Pancreas (tissue), 10 donors: ENCODE results near the gene CAPN8. TPM values are rescaled to one million over a fixed set of nuclear protein-coding genes. Genes with fewer than 3 reads are reported as not detected.

Experiments used
- ATAC-seq, 4 donors: fragments of 200-7000 bp; cut with Tn5 transposase; one replicate each; pipeline versions ENCODE4 v1.8.0 to v1.9.1; 2020; ENCODE audit warnings: mild to moderate bottlenecking in 4 of 4, moderate library complexity in 4 of 4
- DNase-seq, 6 donors: peaks; one replicate each; pipeline ENCODE4 v3.0.0-alpha.2; 2020
- FAIRE-seq: peaks from 2 replicates; lab custom pipeline; 2012; peaks lifted over from hg19 to GRCh38; lab: Jason Lieb, UNC
- H3K27ac ChIP-seq, 4 donors: fragments of 200-600 bp; sonication (generic); 1 replicate in 3 of 4; 2 replicates in 1 of 4; pipeline versions ENCODE4 v1.5.0 to v1.8.0; 2020
- H3K27me3 ChIP-seq, 4 donors: fragments of 200-600 bp; one replicate each; pipeline ENCODE4 v1.8.0; 2021
- H3K36me3 ChIP-seq, 3 donors: fragments of 200-600 bp; sonication (generic) in 1 of 3; one replicate each; pipeline versions ENCODE4 v1.5.0 to v1.8.0; 2020 to 2021
- H3K4me1 ChIP-seq, 3 donors: fragments of 200-600 bp; one replicate each; pipeline ENCODE4 v1.8.0; 2021
- H3K4me3 ChIP-seq, 4 donors: fragments of 200-600 bp; sonication (generic) in 2 of 4; one replicate each; pipeline versions ENCODE4 v1.5.0 to v1.8.0; 2020 to 2021
- H3K9me3 ChIP-seq, 4 donors: fragments of 200-600 bp; one replicate each; pipeline ENCODE4 v1.8.0; 2021
- WGBS, 2 donors: extraction: QIAGEN DNeasy Blood & Tissue Kit; methylation state at CpG; one replicate each; pipeline ENCODE4 v1.1.7; 2013; 5-methylcytosine and 5-hydroxymethylcytosine counted together
- intact Hi-C, 3 donors: fragments of 100-400 bp; cut with DNase I; formaldehyde crosslinking; loops; one replicate each; pipeline versions ENCODE4 v1.11.1 to v1.14.2; 2022
- polyA plus RNA-seq, 2 donors: library from polyadenylated mRNA; stranded (reverse); fragments of 200-250 nt; gene quantifications; one replicate each; pipeline ENCODE4 v1.2.3, GENCODE V29; 2013
- total RNA-seq, 6 donors: library from RNA; stranded (reverse); fragmentation: NEBNext Ultra II Directional in 4 of 6; extraction: Animal tissue kit (Norgen Biotek cat#: 25700) in 4 of 6; gene quantifications; one replicate each; pipeline versions ENCODE4 v1.2.1 to v1.2.4, GENCODE V29; 2021 to 2023
- TF ChIP-seq, protein P1 (sequence below), 4 donors: fragments of 200-600 bp; sonication (generic) in 3 of 4; IDR thresholded peaks; one replicate each; pipeline versions ENCODE4 v1.5.0 to v1.8.0; 2021; ENCODE audit warnings: antibody characterized with exemption in 4 of 4
- donor health status: healthy with polysubstance abuse.
- donor health status: DM: no; HTN: no; CAD: no; lungs with moderate emphysema.
- donor health status: DM: no; HTN: no; CAD: no.
- donor health status: control.
- donor health status: control.
- donor health status: Bipolar disorder and iron deficiency.
- donor health status: DM: yes; HTN: yes; CAD: no.
- donor health status: DM: no; HTN: no; CAD: no.
- donor health status: DM: no; HTN: no; CAD: no.
- donor health status: DM: yes; HTN: yes; CAD: no.

Gene CAPN8
- total and polyA plus RNA-seq, 8 donors, result 0.67 to 12.5 (median 1.9) TPM

DNA sequence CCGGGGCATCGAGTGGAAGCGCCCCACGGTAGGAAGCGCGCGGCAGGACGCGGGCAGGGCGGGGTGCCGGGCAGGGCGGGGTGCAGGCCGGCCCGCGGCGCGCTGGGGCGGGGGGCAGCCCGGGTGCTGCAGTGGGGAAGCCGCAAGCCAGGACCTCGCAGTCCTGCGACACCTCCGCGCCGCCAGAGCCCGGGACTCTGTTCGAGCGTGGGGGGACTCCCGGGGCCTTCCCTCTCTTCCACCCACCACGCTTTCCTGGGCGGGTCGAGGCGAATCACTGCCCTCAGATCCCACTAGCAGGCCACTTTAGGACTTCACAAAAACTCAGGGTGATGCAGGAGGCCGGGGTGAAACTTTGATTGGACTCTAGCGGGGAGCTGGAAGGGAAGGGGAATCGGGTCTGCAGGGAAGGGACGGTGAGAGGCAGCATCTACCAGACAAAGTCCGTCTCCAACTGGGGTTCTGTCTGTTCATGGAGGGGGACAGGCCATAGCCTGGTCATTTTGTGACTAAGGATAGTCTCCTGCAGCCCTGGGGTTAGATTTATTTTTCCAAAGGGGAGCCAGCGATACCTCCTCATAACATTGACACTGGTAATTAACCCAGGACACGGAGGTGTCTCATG is 47.5 kb upstream of the CAPN8 start:
- Histone ChIP-seq H3K27me3 (no peaks in the 10 kb centered on the region), H3K36me3 (no peaks in the 10 kb centered on the region), H3K4me3 (peak overlapping the region; percentile 47 to 81 (median 75)), H3K27ac (peak overlapping the region; percentile 72 to 91 (median 84)), H3K4me1 (peaks cover 0 to 27% (median 5%) of the 10 kb centered on the region in 3 donors), H3K9me3 (no peaks in the 10 kb centered on the region)
- peak; percentile 42 to 66 (median 56) for ATAC-seq
- 1 to 3% methylated on average over 36 to 40 of the region's 40 CpGs for WGBS, 2 donors
- FAIRE-seq, result no peak
- DNase-seq, result peak; percentile 27 to 80 (median 49)
- intact Hi-C loops, result no loop called here
- TF ChIP-seq, protein P1, sequence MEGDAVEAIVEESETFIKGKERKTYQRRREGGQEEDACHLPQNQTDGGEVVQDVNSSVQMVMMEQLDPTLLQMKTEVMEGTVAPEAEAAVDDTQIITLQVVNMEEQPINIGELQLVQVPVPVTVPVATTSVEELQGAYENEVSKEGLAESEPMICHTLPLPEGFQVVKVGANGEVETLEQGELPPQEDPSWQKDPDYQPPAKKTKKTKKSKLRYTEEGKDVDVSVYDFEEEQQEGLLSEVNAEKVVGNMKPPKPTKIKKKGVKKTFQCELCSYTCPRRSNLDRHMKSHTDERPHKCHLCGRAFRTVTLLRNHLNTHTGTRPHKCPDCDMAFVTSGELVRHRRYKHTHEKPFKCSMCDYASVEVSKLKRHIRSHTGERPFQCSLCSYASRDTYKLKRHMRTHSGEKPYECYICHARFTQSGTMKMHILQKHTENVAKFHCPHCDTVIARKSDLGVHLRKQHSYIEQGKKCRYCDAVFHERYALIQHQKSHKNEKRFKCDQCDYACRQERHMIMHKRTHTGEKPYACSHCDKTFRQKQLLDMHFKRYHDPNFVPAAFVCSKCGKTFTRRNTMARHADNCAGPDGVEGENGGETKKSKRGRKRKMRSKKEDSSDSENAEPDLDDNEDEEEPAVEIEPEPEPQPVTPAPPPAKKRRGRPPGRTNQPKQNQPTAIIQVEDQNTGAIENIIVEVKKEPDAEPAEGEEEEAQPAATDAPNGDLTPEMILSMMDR (IDR thresholded peaks at IDR 0.05), result no peak

DNA sequence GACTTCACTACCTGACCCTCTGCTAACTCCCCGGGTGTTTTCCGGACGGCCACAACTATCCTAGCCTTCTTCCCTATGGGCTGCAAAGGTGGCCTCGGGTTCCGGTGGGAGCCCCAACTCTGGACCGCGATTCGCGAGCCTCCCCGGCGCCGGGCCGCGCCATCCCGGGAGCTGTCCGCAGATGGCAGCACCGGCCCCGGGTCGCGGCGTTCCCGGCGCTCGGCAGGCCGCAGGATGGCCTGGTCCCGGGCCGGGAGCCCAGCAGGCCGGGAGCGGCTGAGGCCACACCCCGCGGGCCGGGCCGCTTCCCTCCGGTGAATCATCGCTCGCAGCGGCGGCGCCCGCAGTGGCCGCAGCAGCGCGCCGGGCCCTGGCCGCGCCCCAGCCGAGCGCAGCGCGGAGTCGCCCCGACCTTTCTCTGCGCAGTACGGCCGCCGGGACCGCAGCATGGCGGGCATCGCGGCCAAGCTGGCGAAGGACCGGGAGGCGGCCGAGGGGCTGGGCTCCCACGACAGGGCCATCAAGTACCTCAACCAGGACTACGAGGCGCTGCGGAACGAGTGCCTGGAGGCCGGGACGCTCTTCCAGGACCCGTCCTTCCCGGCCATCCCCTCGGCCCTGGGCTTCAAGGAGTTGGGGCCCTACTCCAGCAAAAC is 46.8 kb upstream of the CAPN8 start, which contains the start of gene CAPN2:
Gene CAPN2 (plus strand): TSS at position 346 of the 656 bp plus-strand sequence. CDS start 102 bp downstream, at position 448.
- TF ChIP-seq, protein P1 (IDR thresholded peaks at IDR 0.05), result peak; percentile 19 to 65 (median 54)
- WGBS, 2 donors, result 0% methylated on average over 34 to 74 of the region's 74 CpGs
- H3K4me1 ChIP-seq, result peaks cover 5 to 33% (median 6%) of the 10 kb centered on the region in 3 donors
- H3K27me3 ChIP-seq, result no peaks in the 10 kb centered on the region
- intact Hi-C loops, result no loop called here
- H3K36me3 ChIP-seq, result no peaks in the 10 kb centered on the region
- peak; percentile 91 to 96 (median 94) for ATAC-seq
- H3K4me3 ChIP-seq, result peak within 1 kb of the TSS; percentile 47 to 81 (median 75)
- no peaks in the 10 kb centered on the region for H3K9me3 ChIP-seq
- no peak for FAIRE-seq
- peak; percentile 79 to 95 (median 90) for DNase-seq
- peak within 1 kb of the TSS; percentile 72 to 91 (median 84) for H3K27ac ChIP-seq

DNA sequence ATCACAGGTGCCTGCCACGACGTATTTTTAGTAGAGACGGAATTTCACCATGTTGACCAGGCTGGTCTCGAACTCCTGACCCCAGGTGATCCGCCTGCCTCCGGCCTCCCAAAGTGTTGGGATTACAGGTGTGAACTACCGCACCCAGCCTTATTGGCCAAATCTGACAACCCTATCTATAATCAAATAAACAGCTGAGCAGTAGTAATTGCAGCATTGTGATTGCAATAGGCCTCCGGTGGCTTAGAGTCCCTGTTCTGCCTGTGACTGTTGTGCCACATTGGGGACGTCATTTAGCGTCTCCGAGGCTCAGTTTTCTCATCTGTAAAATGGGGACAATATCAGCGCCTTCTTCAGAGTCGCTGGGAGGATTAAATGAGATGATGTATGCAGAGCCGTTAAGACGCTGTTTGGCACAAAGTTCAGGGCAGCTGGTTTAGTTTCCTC is 46.3 kb upstream of the CAPN8 start:
- 41 to 64% methylated on average over 15 of the region's 15 CpGs for WGBS, 2 donors
- Histone ChIP-seq H3K9me3 (no peaks in the 10 kb centered on the region), H3K27ac (peak overlapping the region; percentile 72 to 91 (median 84)), H3K4me3 (peak overlapping the region in 3 of 4 donors; percentile 70 to 81 (median 80)), H3K4me1 (peaks cover 5 to 39% (median 7%) of the 10 kb centered on the region in 3 donors), H3K36me3 (no peaks in the 10 kb centered on the region), H3K27me3 (no peaks in the 10 kb centered on the region)
- TF ChIP-seq, protein P1 (IDR thresholded peaks at IDR 0.05), result no peak
- FAIRE-seq (no peak), DNase-seq (no peak), ATAC-seq (peak in 2 of 4 donors; percentile 0 to 14)
- intact Hi-C loops, result no loop called here

DNA sequence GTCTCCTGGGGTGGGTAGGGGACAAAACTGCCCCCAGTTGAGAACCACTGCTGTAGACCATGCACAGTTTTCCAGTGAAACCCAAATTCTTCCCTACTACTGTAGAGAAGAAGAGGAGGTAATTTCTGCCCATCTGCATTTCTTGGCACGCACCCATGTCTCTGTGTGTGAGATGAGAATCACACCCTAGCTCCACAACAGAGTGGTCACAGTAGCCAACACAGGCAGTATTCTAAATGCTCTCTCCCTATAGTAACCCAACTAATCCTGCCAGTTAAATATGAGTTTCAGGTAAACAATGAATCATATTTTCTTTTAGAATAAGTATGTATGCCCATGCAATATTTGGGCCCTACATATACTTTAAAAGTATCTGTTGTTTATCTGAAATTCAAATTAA is 45.7 kb upstream of the CAPN8 start:
- Histone ChIP-seq H3K36me3 (no peaks in the 10 kb centered on the region), H3K27me3 (no peaks in the 10 kb centered on the region), H3K4me1 (peaks cover 5 to 45% (median 7%) of the 10 kb centered on the region in 3 donors), H3K27ac (no peak overlapping the region), H3K9me3 (no peaks in the 10 kb centered on the region), H3K4me3 (no peak overlapping the region)
- intact Hi-C loops, result no loop called here
- TF ChIP-seq, protein P1 (IDR thresholded peaks at IDR 0.05), result no peak
- no peak for ATAC-seq
- no peak for FAIRE-seq
- no peak for DNase-seq
- 87 to 90% methylated on average over 1 of the region's 1 CpG for WGBS, 2 donors
